KMS-11 (cell line): ENCODE measurements around the gene ISYNA1.

Experiments used
- H2AFZ ChIP-seq: fragments of 200-600 bp; sonication (generic); 2 replicates; pipeline ENCODE4 v1.6.1; 2016; ENCODE audit warnings: antibody characterized with exemption, mixed run types, low read depth
- H3K27ac ChIP-seq: fragments of 200-600 bp; sonication (generic); 2 replicates; pipeline ENCODE4 v1.6.1; 2016; ENCODE audit warnings: mild to moderate bottlenecking, mixed run types
- H3K27me3 ChIP-seq: fragments of 200-600 bp; sonication (generic); 2 replicates; pipeline ENCODE4 v1.6.1; 2017; ENCODE audit warnings: mild to moderate bottlenecking, low read depth, mixed run types, moderate library complexity; ENCODE audit not compliant: insufficient read depth
- H3K36me3 ChIP-seq: fragments of 200-600 bp; sonication (generic); 2 replicates; pipeline ENCODE4 v1.6.1; 2017; ENCODE audit warnings: mild to moderate bottlenecking, mixed run types; ENCODE audit not compliant: insufficient read depth
- H3K4me1 ChIP-seq: fragments of 200-600 bp; sonication (generic); 2 replicates; pipeline ENCODE4 v1.6.1; 2016; ENCODE audit warnings: mild to moderate bottlenecking, low read depth, mixed run types; ENCODE audit not compliant: poor library complexity, severe bottlenecking
- H3K4me2 ChIP-seq: fragments of 200-600 bp; sonication (generic); 2 replicates; pipeline ENCODE4 v1.7.0; 2016; ENCODE audit warnings: mild to moderate bottlenecking, mixed run types
- H3K4me3 ChIP-seq: fragments of 200-600 bp; sonication (generic); IDR thresholded peaks from 2 replicates; pipeline ENCODE4 v1.6.1; 2017; ENCODE audit warnings: low read depth, low read length, mixed read lengths; ENCODE audit not compliant: insufficient read depth
- H3K79me2 ChIP-seq: fragments of 200-600 bp; sonication (generic); 2 replicates; pipeline ENCODE4 v1.6.1; 2016; ENCODE audit warnings: low read depth, mixed run types; ENCODE audit not compliant: insufficient read depth
- H3K9ac ChIP-seq: fragments of 200-600 bp; sonication (generic); 2 replicates; pipeline ENCODE4 v1.6.1; 2016; ENCODE audit warnings: mild to moderate bottlenecking, mixed run types
- H4K20me1 ChIP-seq: fragments of 200-600 bp; sonication (generic); 2 replicates; pipeline ENCODE4 v1.6.1; 2016; ENCODE audit warnings: mild to moderate bottlenecking, mixed run types; ENCODE audit not compliant: insufficient read depth
- TF ChIP-seq, protein P1 (sequence below): fragments of 200-600 bp; sonication (generic); conservative IDR thresholded peaks from 2 replicates; pipeline ENCODE4 v1.6.1; 2017; ENCODE audit warnings: low read depth, mild to moderate bottlenecking, antibody characterized with exemption, low read length, moderate library complexity, mixed read lengths

Gene ISYNA1

DNA sequence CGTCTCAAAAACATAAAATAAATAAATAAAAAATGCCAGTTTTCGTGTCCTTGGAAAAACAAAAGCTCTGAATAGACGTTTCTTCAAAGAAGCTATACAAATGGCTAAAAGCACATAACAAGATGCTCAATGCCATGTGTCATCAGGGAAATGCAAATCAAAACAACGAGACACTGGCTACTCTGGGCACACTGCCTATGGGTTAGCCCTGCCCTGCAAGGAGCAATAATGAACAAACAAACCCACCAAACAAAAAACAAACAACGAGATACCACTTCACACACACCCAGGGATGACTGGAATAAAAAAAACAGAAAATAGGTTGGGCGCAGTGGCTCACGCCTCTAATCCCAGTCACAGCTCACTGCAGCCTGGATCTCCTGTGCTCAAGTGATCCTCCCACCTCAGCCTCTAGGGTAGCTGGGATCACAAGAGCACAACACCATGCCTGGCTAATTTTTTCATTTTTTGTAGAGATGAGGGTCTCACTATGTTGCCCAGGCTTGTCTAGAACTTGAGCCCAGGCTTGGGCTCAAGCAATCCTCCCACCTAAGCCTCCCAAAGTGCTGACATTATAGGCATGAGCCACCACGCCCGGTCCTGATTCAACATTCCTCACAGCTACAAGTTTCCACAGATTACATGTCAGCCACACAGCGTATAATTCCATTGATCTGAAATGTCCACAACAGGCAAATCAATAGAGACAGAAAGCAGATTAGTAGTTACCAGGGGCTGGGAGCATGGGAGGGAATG lies 15.5 kb upstream of the ISYNA1 start:
- Histone ChIP-seq H3K36me3 (peaks cover 3% of the 10 kb centered on the region; the same call in 1 of the 2 replicates), H3K4me1 (peaks cover 12% of the 10 kb centered on the region), H4K20me1 (no peaks in the 10 kb centered on the region), H3K79me2 (no peaks in the 10 kb centered on the region), H3K27ac (no peak overlapping the region), H3K4me2 (no peak overlapping the region), H2AFZ (no peak overlapping the region), H3K27me3 (no peaks in the 10 kb centered on the region), H3K4me3 (no peak overlapping the region), H3K9ac (no peak overlapping the region)
- TF ChIP-seq, protein P1, sequence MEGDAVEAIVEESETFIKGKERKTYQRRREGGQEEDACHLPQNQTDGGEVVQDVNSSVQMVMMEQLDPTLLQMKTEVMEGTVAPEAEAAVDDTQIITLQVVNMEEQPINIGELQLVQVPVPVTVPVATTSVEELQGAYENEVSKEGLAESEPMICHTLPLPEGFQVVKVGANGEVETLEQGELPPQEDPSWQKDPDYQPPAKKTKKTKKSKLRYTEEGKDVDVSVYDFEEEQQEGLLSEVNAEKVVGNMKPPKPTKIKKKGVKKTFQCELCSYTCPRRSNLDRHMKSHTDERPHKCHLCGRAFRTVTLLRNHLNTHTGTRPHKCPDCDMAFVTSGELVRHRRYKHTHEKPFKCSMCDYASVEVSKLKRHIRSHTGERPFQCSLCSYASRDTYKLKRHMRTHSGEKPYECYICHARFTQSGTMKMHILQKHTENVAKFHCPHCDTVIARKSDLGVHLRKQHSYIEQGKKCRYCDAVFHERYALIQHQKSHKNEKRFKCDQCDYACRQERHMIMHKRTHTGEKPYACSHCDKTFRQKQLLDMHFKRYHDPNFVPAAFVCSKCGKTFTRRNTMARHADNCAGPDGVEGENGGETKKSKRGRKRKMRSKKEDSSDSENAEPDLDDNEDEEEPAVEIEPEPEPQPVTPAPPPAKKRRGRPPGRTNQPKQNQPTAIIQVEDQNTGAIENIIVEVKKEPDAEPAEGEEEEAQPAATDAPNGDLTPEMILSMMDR = no peak

DNA sequence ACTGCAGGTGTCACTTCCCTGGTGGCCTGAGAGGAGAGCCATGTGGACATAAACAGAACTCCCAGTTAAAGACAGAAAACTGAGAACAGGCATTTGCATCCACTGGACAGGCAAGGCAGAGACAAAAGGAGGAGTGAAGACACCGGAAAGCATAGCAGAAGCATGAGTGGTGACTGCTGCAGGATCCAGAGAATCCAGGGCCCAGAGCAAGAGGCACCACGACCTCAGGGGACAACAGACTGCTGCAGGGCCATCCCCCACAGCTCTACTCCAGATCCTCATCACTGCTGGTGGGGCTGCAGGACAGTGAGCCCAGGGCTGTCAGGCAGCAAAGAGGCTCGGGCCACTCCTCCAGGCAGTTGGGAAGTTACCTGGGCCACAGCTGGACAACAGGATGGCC lies 14.5 kb upstream of the ISYNA1 start:
- no peak overlapping the region for H3K9ac ChIP-seq
- H3K4me3 ChIP-seq = no peak overlapping the region
- no peak overlapping the region for H3K4me2 ChIP-seq
- no peaks in the 10 kb centered on the region for H4K20me1 ChIP-seq
- peaks cover 12% of the 10 kb centered on the region for H3K4me1 ChIP-seq
- H3K27me3 ChIP-seq = no peaks in the 10 kb centered on the region
- no peak overlapping the region for H2AFZ ChIP-seq
- H3K79me2 ChIP-seq = no peaks in the 10 kb centered on the region
- H3K27ac ChIP-seq = no peak overlapping the region
- TF ChIP-seq, protein P1 = no peak
- H3K36me3 ChIP-seq = peaks cover 3% of the 10 kb centered on the region; the same call in 1 of the 2 replicates

DNA sequence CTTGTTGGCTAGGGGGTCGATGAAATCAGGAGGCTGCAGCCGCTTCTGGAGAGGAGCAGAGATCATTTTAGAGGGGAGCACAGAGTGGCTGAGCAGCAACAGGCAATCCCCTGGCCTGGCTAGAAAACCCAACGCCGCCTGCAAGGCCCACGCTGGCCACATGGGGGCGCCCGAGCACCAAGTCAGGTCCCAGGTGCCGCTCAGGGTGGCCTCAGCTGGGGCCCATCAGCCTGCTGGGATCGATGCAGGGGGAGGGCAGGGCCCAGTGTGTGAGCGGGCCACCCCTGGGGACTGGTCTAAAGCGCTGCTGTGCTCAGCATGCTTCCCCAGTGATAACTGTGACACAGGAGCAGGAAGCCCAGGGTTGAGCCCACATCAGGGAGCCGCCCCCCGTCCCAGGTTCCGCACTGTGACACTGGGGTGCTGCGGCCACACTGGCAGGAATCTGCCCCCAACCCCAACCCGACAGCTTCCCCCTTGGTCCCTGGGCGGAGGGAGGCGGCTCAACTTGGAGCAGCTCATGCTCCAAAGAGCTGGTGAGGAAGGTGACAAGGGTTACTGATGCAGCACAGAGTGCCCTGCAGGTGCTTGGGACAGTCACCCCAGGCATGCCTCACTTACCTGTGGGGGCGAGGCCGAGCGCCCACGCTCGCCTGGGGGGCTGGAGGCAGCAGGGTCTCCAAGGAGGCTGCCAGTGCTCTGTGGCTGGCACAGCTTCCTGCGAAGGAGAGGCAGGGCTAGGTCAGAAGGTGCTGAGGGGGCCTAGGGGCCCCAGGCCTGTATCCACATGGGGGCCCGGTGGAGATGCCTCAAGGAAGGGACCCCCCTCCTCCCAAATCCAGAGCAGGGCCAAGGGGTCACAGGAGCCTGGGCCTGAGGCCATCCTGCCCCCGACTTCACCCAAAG lies 13.3 kb upstream of the ISYNA1 start:
- Histone ChIP-seq H4K20me1 (no peaks in the 10 kb centered on the region), H2AFZ (no peak overlapping the region), H3K4me2 (0 out of 2 replicates have a peak overlapping the region, but pooled peaks have one; percentile 13), H3K79me2 (no peaks in the 10 kb centered on the region), H3K27me3 (no peaks in the 10 kb centered on the region), H3K9ac (no peak overlapping the region), H3K4me3 (no peak overlapping the region), H3K27ac (no peak overlapping the region), H3K4me1 (peaks cover 12% of the 10 kb centered on the region), H3K36me3 (peaks cover 3% of the 10 kb centered on the region; the same call in 1 of the 2 replicates)
- TF ChIP-seq, protein P1 = peak; percentile 84

DNA sequence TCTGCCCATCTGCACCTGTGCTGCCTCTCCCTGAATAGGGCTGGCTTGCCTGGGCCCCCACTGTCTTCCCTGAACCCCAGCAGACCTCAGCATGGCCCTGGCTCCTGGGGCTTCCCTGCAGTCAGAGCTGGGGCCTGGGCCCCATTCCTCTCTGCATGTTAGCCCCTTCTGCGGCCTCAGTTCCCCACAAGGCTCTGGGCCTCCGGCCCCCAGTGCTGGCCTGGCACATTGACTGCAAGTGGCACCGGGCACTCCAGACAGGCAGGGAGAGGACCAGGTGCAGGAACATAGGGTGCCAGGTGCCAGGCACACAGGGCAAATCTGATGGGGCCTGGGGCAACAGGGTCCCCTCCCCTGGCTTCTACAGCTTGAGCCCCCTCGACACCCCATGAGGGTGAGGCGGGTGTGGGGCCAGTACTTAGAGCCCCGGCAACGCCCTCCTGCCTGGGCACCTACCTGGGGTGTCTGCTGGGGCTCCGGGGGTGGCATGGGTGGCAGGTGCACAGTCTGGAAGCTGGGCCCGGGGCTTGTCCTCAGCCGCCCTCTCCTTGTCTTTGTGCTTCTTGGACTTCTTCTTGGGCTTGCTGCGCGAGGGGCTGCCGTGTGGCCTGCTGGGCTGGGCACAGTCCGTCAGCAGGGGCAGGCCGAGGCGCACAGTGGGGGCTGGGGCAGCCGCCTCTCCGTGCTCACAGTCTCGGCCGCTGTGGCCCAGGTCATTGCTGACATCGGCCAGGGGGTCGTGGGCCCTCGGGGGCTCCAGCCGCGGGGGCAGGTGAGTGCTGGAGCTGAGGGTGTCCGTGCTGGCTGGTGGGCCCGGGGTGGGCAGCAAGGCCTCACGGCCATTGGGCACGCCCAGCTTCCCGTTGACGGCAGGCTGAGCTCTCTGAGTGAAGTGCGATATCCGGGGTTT lies 12.3 kb upstream of the ISYNA1 start:
- Histone ChIP-seq H3K4me1 (peaks cover 12% of the 10 kb centered on the region), H3K9ac (no peak overlapping the region), H3K4me2 (no peak overlapping the region), H3K79me2 (no peaks in the 10 kb centered on the region), H3K27ac (no peak overlapping the region), H3K36me3 (peaks cover 3% of the 10 kb centered on the region; the same call in 1 of the 2 replicates), H3K4me3 (no peak overlapping the region), H3K27me3 (no peaks in the 10 kb centered on the region), H2AFZ (no peak overlapping the region), H4K20me1 (no peaks in the 10 kb centered on the region)
- TF ChIP-seq, protein P1 = no peak
